ENCODE results near the gene HPN.

HPN gene

DNA sequence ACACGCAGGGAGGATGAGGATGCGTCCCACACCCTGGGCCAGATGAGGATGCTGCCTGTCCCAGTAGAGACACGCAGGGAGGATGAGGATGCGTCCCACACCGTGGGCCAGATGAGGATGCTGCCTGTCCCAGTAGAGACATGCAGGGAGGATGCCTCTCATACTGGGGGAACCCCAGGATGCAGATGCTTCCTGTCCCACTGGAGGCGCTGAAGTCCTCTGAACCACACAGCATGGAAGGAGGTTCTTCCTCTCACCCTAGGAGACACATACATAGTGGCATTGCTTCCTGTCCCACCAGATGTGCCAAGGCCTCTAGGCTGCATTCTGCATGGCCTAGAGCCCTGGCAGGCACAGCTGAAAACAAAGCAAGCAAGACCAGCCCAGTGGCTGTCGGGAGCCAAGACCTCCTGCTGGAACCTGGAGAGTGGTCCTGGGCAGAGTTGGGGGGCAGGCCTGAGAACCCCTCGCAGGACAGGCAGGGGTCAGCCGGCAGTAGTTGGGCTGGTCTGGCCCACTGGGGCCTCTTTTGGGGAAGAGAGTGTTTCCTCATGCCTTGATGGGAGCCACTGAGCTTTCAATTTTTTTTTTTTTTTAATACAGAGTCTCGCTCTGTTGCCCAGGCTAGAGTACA lies 4.3 kb downstream of the HPN start:
- Histone ChIP-seq H4K20me1 (ENCODE audit: insufficient read depth, low read length) (no peaks in the 10 kb centered on the region), H3K9me2 (ENCODE audit: low read depth, low read length) (no peaks in the 10 kb centered on the region), H3K9ac (ENCODE audit: low read length) (no peak overlapping the region), H2AFZ (ENCODE audit: low read length) (no peak overlapping the region), H3K4me3 (ENCODE audit: low read depth, low read length, poor library complexity, severe bottlenecking) (no peak overlapping the region), H3K9me3 (ENCODE audit: low read length) (no peaks in the 10 kb centered on the region), H3K27me3 (ENCODE audit: insufficient read depth, low read length) (no peaks in the 10 kb centered on the region; the same call in 1 of the 2 replicates), H3K4me1 (ENCODE audit: insufficient read depth, low read length, severe bottlenecking) (no peaks in the 10 kb centered on the region), H3K27ac (ENCODE audit: low read depth, low read length, poor library complexity, severe bottlenecking) (no peak overlapping the region), H3K4me2 (ENCODE audit: low read length) (no peak overlapping the region), H3F3A (ENCODE audit: insufficient read depth, low read length) (no peaks in the 10 kb centered on the region), H3K79me2 (ENCODE audit: insufficient read depth, low read length) (no peaks in the 10 kb centered on the region), H3K36me3 (ENCODE audit: insufficient read depth, low read length) (no peaks in the 10 kb centered on the region)
- no peak for TF ChIP-seq EZH2 (IDR thresholded peaks at IDR 0.05; ENCODE audit: borderline replicate concordance, low read length)
- TF ChIP-seq, protein P1, sequence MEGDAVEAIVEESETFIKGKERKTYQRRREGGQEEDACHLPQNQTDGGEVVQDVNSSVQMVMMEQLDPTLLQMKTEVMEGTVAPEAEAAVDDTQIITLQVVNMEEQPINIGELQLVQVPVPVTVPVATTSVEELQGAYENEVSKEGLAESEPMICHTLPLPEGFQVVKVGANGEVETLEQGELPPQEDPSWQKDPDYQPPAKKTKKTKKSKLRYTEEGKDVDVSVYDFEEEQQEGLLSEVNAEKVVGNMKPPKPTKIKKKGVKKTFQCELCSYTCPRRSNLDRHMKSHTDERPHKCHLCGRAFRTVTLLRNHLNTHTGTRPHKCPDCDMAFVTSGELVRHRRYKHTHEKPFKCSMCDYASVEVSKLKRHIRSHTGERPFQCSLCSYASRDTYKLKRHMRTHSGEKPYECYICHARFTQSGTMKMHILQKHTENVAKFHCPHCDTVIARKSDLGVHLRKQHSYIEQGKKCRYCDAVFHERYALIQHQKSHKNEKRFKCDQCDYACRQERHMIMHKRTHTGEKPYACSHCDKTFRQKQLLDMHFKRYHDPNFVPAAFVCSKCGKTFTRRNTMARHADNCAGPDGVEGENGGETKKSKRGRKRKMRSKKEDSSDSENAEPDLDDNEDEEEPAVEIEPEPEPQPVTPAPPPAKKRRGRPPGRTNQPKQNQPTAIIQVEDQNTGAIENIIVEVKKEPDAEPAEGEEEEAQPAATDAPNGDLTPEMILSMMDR (IDR thresholded peaks at IDR 0.05; ENCODE audit: low read length) = peak; percentile 38; the same call in 1 of the 2 replicates

DNA sequence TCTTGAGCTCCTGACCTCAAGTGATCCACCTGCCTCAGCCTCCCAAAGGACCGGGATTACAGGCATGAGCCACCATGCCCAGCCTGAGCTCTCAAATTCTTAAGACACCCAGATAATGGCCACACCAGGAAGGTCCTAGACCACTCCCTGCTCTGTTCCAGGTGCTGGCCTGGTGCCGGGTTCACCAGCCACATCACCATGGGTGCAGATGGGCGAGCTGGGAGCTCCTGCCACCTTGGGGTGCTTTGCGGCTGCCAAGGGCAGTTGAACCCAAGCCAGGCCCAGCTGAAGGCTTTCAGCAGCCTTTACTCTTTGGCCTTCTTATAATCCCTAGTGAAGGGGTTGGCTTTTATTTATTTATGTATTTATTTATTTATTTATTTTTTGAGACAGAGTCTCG lies 4.9 kb downstream of the HPN start:
- H3K36me3 ChIP-seq (ENCODE audit: insufficient read depth, low read length) = no peaks in the 10 kb centered on the region
- no peaks in the 10 kb centered on the region for H3K4me1 ChIP-seq (ENCODE audit: insufficient read depth, low read length, severe bottlenecking)
- no peak overlapping the region for H3K9ac ChIP-seq (ENCODE audit: low read length)
- no peaks in the 10 kb centered on the region for H3K9me3 ChIP-seq (ENCODE audit: low read length)
- no peak overlapping the region for H3K4me3 ChIP-seq (ENCODE audit: low read depth, low read length, poor library complexity, severe bottlenecking)
- no peak overlapping the region for H3K27ac ChIP-seq (ENCODE audit: low read depth, low read length, poor library complexity, severe bottlenecking)
- no peaks in the 10 kb centered on the region for H3K9me2 ChIP-seq (ENCODE audit: low read depth, low read length)
- H3K79me2 ChIP-seq (ENCODE audit: insufficient read depth, low read length) = no peaks in the 10 kb centered on the region
- TF ChIP-seq, protein P1 (IDR thresholded peaks at IDR 0.05; ENCODE audit: low read length) = no peak
- no peak for TF ChIP-seq EZH2 (IDR thresholded peaks at IDR 0.05; ENCODE audit: borderline replicate concordance, low read length)
- no peaks in the 10 kb centered on the region; the same call in 1 of the 2 replicates for H3K27me3 ChIP-seq (ENCODE audit: insufficient read depth, low read length)
- H3F3A ChIP-seq (ENCODE audit: insufficient read depth, low read length) = no peaks in the 10 kb centered on the region
- H3K4me2 ChIP-seq (ENCODE audit: low read length) = no peak overlapping the region
- H4K20me1 ChIP-seq (ENCODE audit: insufficient read depth, low read length) = no peaks in the 10 kb centered on the region
- no peak overlapping the region for H2AFZ ChIP-seq (ENCODE audit: low read length)

DNA sequence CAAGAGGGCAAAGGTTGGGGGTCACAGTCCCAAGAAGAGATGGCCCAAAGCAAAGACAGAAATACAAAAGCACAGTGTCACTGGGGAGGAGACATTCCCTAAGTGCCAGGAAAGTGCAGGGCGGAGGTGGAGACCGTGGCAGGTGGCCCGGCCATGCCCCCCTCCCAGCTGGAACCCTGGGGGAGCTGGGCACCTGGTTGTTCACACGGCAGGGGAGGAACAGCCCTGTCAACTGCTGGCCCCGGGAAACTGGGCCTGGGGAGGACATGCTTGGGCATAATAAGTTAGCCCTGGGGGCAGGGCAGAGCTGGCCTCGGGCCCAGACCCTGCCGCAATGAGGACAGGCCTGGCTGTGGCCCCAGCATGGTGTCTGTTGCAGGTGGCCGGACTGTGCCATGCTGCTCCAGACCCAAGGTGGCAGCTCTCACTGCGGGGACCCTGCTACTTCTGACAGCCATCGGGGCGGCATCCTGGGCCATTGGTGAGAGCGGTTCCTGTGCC lies 7.4 kb downstream of the HPN start:
- TF ChIP-seq, protein P1 (IDR thresholded peaks at IDR 0.05; ENCODE audit: low read length) = no peak
- TF ChIP-seq EZH2 (IDR thresholded peaks at IDR 0.05; ENCODE audit: borderline replicate concordance, low read length) = no peak
- H3K4me1 ChIP-seq (ENCODE audit: insufficient read depth, low read length, severe bottlenecking) = no peaks in the 10 kb centered on the region
- no peaks in the 10 kb centered on the region; the same call in 1 of the 2 replicates for H3K27me3 ChIP-seq (ENCODE audit: insufficient read depth, low read length)
- no peaks in the 10 kb centered on the region for H3F3A ChIP-seq (ENCODE audit: insufficient read depth, low read length)
- H3K36me3 ChIP-seq (ENCODE audit: insufficient read depth, low read length) = no peaks in the 10 kb centered on the region
- H3K9me3 ChIP-seq (ENCODE audit: low read length) = no peaks in the 10 kb centered on the region
- H3K4me2 ChIP-seq (ENCODE audit: low read length) = no peak overlapping the region
- H3K9ac ChIP-seq (ENCODE audit: low read length) = no peak overlapping the region
- H3K79me2 ChIP-seq (ENCODE audit: insufficient read depth, low read length) = no peaks in the 10 kb centered on the region
- no peak overlapping the region for H2AFZ ChIP-seq (ENCODE audit: low read length)
- no peaks in the 10 kb centered on the region for H3K9me2 ChIP-seq (ENCODE audit: low read depth, low read length)
- no peaks in the 10 kb centered on the region for H4K20me1 ChIP-seq (ENCODE audit: insufficient read depth, low read length)
- H3K27ac ChIP-seq (ENCODE audit: low read depth, low read length, poor library complexity, severe bottlenecking) = no peak overlapping the region
- H3K4me3 ChIP-seq (ENCODE audit: low read depth, low read length, poor library complexity, severe bottlenecking) = no peak overlapping the region
